GM12872 (cell line): ENCODE data around the gene PTGDS.

ENCODE experiments used
- TF ChIP-seq, protein P1 (sequence below): IDR thresholded peaks from 3 replicates; pipeline ENCODE4 v1.5.1; 2011; ENCODE audit warnings: low read depth, mild to moderate bottlenecking, low read length, moderate library complexity; ENCODE audit not compliant: insufficient read depth

PTGDS gene

DNA sequence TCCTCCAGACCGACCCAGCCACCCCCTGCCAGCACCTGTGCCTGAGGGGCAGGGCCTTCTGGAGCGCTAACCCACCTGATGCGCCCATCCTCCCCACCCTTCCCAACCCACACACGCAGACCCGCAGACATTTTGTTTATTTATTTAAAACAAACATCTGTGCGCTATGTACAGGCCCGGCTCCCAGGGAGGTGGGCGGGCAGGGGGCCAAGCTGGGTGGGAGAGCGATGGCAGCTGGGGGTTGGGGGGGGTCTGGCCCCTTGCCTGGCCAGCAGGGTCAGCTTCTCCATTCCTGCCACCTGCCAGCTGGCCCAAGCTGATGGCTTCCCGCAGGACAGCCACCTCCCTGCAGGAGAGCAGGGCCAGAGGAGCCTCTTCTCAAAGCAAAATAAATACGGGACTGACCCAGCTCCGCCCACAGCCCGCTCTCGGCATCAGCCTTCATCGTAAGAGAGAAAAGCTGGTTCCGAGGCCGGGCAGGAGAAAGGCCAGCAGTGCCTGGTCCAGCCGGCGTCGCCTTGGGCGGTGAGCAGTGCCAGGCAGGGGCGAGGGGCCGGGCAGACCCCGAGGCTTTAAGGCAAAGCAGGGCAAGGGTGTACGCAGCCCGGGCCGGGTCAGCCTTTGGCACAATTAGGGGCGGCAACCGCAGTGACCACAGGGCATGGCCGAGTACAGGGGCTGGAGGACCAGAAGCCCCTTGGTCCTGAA, 30.0 kb downstream of the PTGDS start:
- TF ChIP-seq, protein P1, sequence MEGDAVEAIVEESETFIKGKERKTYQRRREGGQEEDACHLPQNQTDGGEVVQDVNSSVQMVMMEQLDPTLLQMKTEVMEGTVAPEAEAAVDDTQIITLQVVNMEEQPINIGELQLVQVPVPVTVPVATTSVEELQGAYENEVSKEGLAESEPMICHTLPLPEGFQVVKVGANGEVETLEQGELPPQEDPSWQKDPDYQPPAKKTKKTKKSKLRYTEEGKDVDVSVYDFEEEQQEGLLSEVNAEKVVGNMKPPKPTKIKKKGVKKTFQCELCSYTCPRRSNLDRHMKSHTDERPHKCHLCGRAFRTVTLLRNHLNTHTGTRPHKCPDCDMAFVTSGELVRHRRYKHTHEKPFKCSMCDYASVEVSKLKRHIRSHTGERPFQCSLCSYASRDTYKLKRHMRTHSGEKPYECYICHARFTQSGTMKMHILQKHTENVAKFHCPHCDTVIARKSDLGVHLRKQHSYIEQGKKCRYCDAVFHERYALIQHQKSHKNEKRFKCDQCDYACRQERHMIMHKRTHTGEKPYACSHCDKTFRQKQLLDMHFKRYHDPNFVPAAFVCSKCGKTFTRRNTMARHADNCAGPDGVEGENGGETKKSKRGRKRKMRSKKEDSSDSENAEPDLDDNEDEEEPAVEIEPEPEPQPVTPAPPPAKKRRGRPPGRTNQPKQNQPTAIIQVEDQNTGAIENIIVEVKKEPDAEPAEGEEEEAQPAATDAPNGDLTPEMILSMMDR = no peak

- TF ChIP-seq, protein P1 = no peak
Measured at GRCh38 chr9:137007816-137008270, 30.5 kb downstream of the PTGDS start.

- TF ChIP-seq, protein P1 = no peak
Measured at GRCh38 chr9:137008312-137008711, 31.0 kb downstream of the PTGDS start.

GRCh38 chr9:137009217-137009616, 31.9 kb downstream of the PTGDS start:
- TF ChIP-seq, protein P1 = no peak

DNA sequence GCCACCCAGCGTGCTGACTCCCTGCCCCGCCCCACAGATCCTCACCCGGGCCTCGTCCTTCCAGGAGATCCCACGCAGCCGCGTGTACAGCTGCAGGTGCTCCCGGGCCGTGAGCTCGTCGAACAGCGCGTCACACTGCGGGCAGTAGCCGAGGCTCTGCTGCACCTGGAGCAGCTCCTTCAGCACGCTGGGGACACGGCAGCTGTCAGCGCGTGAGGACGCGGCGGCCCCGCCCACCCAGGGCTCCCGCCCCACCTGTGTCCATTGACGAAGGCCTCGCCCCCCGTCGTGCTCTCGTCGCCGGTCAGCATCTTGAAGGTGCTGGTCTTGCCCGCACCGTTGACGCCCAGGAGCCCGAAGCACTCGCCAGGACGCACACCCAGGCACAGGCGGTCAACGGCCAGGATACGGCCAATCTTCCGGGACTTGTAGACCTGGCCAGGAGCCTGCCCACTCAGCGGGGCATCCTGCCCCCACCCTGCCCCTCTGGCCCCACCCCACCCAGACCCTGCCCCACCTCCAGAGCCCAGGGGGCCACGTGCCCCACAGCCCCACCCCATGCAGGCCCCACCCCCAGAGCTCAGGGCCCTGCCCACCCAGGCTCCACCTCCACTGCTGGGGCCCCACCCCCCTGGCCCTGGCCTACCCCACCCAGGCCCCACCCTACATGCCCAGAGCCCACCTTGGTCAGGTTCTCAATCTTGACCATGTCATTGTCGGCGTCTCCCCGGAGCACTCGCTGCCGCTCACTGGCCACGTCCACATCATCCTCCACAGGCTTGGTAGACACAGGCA, 32.8 kb downstream of the PTGDS start:
- TF ChIP-seq, protein P1 = no peak

- TF ChIP-seq, protein P1 = no peak
Measured at GRCh38 chr9:137011156-137011555, 33.9 kb downstream of the PTGDS start.

- TF ChIP-seq, protein P1 = no peak
Measured at GRCh38 chr9:137011907-137012675, 34.8 kb downstream of the PTGDS start.
